Measurements from ENCODE around the gene BMS1. TPM values are rescaled to one million over a fixed set of nuclear protein-coding genes. Genes with fewer than 3 reads are reported as not detected.
"Not testable (repeated sequence)": the region's sequence is repeated elsewhere in the genome, so short reads cannot be mapped to it uniquely, and the experiment has no call there.

The BMS1 gene
- total RNA-seq, 1 donor: 14.5 TPM

DNA sequence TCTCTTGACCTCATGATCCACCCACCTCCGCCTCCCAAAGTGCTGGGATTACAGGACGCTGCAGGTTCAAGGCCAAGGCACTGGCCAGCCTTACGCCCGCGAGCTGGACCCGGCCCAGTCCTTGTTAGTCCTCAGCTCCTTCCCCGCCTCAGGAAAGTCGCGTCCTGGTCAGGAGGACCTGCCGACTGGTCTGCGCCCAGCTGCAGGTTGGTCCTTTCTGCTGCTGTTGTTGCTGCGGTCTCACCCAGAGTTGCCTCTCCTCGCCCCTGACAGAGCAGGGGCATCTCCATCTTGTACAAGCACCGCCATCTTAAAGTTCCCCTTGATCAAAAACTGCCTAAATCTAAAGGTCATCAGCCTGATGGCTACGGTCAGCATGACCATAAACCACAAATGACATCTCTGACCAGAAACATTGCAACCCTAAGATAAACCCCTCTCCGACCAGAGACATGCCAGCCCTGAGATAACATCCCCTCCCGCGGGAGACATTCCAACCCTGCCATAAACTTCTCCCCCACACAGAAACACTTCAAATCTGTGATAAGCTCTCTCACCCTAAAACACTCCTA lies 13.9 kb upstream of the BMS1 start:
- H3K4me3 ChIP-seq (ENCODE audit: low read length): no peak overlapping the region
- H3K4me1 ChIP-seq (ENCODE audit: insufficient read depth, low read length): no peaks in the 10 kb centered on the region
- no peaks in the 10 kb centered on the region for H3K9me3 ChIP-seq (ENCODE audit: low read depth, low read length)
- peaks cover 4% of the 10 kb centered on the region for H3K27me3 ChIP-seq (ENCODE audit: insufficient read depth, low read length)

DNA sequence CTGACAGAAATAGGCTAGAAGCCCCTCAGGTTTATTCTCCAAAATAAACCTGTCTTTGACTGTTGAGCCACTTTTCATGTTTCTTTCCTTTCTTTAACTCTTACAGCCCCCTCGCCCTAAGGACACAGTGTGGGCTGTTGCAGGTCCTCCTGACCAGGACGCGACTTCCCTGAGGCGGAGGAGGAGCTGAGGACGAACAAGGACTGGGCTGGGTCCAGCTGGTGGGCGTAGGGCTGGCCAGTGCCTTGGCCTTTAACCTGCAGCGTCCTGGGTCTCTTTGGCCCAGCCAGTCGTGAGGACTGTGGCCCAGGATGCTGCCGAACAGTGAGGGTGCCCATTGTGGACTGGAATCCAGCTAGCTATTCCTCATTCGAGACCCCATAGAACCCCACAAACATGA lies 13.4 kb upstream of the BMS1 start:
- Histone ChIP-seq H3K9me3 (ENCODE audit: low read depth, low read length) (no peaks in the 10 kb centered on the region), H3K27me3 (ENCODE audit: insufficient read depth, low read length) (peaks cover 4% of the 10 kb centered on the region), H3K4me3 (ENCODE audit: low read length) (no peak overlapping the region), H3K4me1 (ENCODE audit: insufficient read depth, low read length) (no peaks in the 10 kb centered on the region)

DNA sequence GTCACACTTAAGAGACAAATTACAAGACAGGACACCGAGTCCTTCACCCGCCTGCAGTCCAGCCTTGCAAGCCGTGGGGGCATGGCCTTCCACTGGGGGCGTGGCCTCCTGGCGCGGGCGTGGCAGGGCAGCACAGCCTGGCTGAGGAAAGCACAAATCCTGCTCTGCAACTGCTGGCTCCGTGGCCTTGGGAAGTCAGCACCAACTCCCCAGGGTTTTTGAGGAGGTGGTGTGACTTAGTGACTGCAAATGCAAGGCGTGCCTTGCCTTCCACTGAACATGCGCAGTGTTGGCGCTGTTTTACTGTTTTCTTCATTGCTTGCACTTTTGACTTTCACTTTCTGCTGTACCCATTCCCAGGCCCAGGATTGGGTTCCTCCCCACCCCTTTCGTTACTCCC lies 12.9 kb upstream of the BMS1 start:
- H3K9me3 ChIP-seq (ENCODE audit: low read depth, low read length): no peaks in the 10 kb centered on the region
- H3K27me3 ChIP-seq (ENCODE audit: insufficient read depth, low read length): peaks cover 1% of the 10 kb centered on the region
- H3K4me3 ChIP-seq (ENCODE audit: low read length): no peak overlapping the region
- H3K4me1 ChIP-seq (ENCODE audit: insufficient read depth, low read length): no peaks in the 10 kb centered on the region

DNA sequence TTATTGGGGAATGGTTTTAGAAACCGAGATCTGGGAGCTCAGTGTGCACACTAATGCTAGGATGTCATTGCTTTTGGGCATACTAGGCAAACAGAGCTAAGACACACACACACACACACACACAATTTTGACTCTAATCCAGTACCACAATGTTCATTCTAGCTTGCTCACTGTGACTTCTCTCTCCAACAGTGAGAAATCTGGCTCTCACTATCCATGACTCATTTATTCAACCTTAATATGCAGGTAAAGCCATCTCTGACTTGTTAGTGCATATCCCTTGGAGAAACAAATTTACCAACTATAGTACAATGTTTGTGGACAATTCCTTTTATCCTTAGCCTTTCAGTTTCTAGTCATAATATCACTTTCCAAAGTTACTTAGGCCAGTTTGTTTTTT lies 5.9 kb upstream of the BMS1 start:
- no peaks in the 10 kb centered on the region for H3K9me3 ChIP-seq (ENCODE audit: low read depth, low read length)
- H3K4me1 ChIP-seq (ENCODE audit: insufficient read depth, low read length): peaks cover 2% of the 10 kb centered on the region
- H3K27me3 ChIP-seq (ENCODE audit: insufficient read depth, low read length): no peaks in the 10 kb centered on the region
- H3K4me3 ChIP-seq (ENCODE audit: low read length): no peak overlapping the region

DNA sequence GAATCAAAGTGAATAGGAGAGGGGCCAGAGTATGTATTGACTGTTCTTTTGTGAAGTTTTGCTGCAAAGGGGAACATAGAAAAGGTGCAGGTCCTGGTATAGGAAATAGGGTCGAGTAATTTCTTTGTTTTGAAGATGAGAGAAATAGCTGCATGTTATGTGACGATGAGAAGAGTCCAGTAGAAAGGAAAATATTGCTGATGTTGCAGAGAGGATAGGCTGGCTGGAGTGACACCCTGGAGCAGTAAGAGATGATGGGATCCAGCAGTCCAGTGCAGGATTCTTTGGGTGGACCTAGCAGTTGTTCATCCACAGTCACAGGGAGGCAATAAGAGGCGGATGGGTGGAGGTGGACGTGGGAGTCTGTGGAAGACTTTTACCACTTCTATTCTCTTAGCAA lies 2.1 kb upstream of the BMS1 start:
- Histone ChIP-seq H3K4me3 (ENCODE audit: low read length) (no peak overlapping the region), H3K27me3 (ENCODE audit: insufficient read depth, low read length) (no peaks in the 10 kb centered on the region), H3K9me3 (ENCODE audit: low read depth, low read length) (no peaks in the 10 kb centered on the region), H3K4me1 (ENCODE audit: insufficient read depth, low read length) (peaks cover 20% of the 10 kb centered on the region)

DNA sequence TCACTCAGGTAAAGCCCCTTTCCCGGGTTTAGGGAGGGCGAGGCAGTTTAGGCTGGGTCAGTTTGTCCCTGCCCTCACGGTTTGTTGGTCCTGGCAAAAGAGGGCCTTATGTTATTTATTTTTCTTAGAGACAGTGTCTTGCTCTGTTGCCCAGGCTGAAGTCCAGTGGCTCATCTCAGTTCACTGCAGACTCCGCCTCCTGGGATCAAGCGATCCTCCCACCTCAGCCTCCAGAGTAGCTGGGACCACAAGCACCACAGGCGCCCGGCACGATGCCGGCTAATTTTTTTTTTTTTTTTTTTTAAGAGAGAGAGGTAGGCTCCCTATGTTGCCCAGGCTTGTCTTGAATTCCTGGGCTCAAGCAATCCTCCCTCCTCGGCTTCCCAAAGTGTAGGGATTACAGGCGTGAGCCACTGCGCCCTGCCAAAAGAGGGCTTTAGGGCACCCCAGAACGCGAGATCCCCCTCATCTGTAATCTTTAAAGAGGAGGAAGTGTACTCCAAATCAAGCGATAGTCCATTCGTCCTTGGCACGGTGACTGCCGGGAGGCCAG lies 626 bp upstream of the BMS1 start:
- Histone ChIP-seq H3K4me3 (ENCODE audit: low read length) (peak overlapping the region; percentile 69), H3K4me1 (ENCODE audit: insufficient read depth, low read length) (peaks cover 20% of the 10 kb centered on the region), H3K9me3 (ENCODE audit: low read depth, low read length) (no peaks in the 10 kb centered on the region), H3K27me3 (ENCODE audit: insufficient read depth, low read length) (no peaks in the 10 kb centered on the region)

DNA sequence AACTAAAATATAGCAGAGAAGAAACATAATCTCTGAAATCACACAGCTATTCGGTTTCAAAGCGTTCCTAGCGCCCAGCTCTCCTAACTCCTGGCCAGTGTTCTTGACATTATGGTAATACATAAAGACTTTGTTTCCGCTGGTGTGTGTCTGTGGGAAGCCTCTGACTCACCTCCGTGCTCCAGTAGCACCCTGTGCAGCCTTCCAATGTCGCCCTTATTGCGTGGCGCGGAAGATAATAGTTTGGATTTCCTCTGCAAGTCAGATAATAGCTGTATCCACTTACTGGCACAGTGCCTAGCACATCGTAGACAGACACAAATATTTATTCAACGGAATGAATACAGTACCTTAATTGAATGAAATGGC lies 570 bp downstream of the BMS1 start:
- H3K27me3 ChIP-seq (ENCODE audit: insufficient read depth, low read length): no peaks in the 10 kb centered on the region
- peak overlapping the region; percentile 69 for H3K4me3 ChIP-seq (ENCODE audit: low read length)

DNA sequence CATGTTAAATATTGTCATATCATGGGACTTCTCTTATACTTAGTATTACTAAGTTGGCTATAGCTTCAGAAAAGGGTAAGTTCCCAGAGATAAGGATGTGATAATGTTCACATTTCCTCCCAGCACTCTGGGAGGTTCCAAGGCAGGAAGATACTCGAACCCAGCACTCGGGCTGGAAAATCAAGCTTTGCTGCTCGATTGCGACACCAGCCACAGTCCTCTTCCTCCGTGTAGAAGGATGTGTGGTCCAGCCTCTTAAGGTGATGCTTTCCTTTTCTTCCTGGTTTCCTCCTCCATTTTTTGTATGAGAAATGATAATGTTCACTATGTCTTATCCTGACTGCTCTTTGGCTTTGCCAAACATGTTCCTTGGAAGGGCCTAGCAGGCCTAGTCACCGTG lies 3.2 kb downstream of the BMS1 start:
- no peaks in the 10 kb centered on the region for H3K9me3 ChIP-seq (ENCODE audit: low read depth, low read length)
- peaks cover 20% of the 10 kb centered on the region for H3K4me1 ChIP-seq (ENCODE audit: insufficient read depth, low read length)
- no peak overlapping the region for H3K4me3 ChIP-seq (ENCODE audit: low read length)
- no peaks in the 10 kb centered on the region for H3K27me3 ChIP-seq (ENCODE audit: insufficient read depth, low read length)

More for the DNA sequence above, 570 bp downstream of the BMS1 start:
- H3K9me3 ChIP-seq (ENCODE audit: low read depth, low read length): no peaks in the 10 kb centered on the region
- H3K4me1 ChIP-seq (ENCODE audit: insufficient read depth, low read length): peaks cover 20% of the 10 kb centered on the region

DNA sequence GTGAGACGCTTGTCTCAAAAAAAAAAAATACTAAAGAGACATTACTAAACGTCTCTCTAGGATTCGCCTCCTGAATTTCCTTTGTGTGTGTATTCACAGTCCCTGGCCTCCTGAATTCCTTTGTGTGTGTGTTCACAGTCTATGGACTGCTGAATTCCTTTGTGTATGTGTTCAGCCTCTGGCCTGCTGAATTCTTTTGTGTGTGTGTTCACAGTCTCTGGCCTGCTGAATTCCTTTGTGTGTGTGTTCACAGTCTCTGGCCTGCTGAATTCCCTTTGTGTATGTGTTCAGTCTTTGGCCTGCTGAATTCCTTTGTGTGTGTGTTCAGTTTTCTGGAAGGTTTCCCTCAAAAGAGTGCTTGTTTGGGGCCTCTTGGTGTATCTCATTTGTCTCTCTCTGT lies 8.2 kb downstream of the BMS1 start:
- Histone ChIP-seq H3K27me3 (ENCODE audit: insufficient read depth, low read length) (no peaks in the 10 kb centered on the region), H3K4me1 (ENCODE audit: insufficient read depth, low read length) (no peaks in the 10 kb centered on the region), H3K4me3 (ENCODE audit: low read length) (no peak overlapping the region), H3K9me3 (ENCODE audit: low read depth, low read length) (no peaks in the 10 kb centered on the region)

DNA sequence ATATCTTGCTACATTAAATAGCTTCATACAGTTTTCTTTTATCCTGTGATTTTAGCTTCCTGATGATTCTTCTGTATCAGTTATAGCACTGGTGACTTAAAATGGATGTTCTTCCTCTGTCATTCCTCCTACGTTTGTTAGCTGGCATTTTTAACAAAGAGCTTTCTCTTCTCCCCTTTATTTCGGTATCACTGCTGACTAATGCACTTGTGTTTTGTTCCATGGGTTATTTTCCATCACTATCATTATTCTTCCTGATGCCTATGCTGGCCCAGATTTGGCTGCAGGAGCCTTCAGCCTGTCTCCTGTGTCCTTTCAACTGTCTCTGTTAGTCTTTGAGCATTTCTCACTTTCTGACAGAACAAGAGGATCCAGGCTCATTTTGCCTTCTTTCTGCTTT lies 13.1 kb downstream of the BMS1 start:
- Histone ChIP-seq H3K4me3 (ENCODE audit: low read length) (no peak overlapping the region), H3K27me3 (ENCODE audit: insufficient read depth, low read length) (no peaks in the 10 kb centered on the region), H3K9me3 (ENCODE audit: low read depth, low read length) (no peaks in the 10 kb centered on the region), H3K4me1 (ENCODE audit: insufficient read depth, low read length) (no peaks in the 10 kb centered on the region)

DNA sequence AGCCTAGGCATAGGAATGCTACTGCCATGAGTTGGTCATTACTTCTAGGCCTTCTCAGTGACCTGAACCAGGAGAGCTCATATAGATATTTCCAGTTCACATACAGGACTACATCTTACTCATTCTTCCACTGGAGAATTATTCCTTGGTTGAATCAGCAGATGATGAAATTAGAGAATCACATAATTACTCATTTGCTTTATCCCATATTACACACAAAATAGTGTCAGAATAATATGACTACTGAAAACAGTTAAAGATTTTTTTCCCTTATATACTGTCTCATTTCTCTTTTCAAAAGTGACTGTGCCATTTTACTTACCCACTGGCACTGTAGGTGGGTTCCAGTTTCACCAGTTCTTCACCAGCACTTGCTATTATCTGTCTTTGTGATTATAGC lies 18.5 kb downstream of the BMS1 start:
- H3K9me3 ChIP-seq (ENCODE audit: low read depth, low read length): no peaks in the 10 kb centered on the region
- H3K27me3 ChIP-seq (ENCODE audit: insufficient read depth, low read length): no peaks in the 10 kb centered on the region
- no peak overlapping the region for H3K4me3 ChIP-seq (ENCODE audit: low read length)
- no peaks in the 10 kb centered on the region for H3K4me1 ChIP-seq (ENCODE audit: insufficient read depth, low read length)

DNA sequence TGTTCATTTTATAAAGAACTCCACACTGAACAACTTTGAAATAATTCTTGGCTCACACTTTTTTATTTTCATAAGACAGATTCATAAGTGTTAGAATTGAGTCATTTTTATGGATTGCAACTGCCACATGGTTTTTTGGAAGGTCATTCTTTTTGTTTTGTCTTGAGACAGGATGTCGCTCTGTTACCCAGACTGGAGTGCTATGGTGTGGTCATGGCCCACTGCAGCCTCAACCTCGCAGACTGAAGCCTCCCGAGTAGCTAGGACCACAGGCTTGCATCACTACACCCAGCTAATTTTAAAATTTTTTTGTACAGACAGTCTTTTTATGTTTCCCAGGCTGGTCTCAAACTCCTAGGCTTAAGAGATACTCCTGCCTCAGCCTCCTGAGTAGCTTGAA lies 20.3 kb downstream of the BMS1 start:
- H3K4me3 ChIP-seq (ENCODE audit: low read length): no peak overlapping the region
- no peaks in the 10 kb centered on the region for H3K9me3 ChIP-seq (ENCODE audit: low read depth, low read length)
- no peaks in the 10 kb centered on the region for H3K4me1 ChIP-seq (ENCODE audit: insufficient read depth, low read length)
- H3K27me3 ChIP-seq (ENCODE audit: insufficient read depth, low read length): no peaks in the 10 kb centered on the region

DNA sequence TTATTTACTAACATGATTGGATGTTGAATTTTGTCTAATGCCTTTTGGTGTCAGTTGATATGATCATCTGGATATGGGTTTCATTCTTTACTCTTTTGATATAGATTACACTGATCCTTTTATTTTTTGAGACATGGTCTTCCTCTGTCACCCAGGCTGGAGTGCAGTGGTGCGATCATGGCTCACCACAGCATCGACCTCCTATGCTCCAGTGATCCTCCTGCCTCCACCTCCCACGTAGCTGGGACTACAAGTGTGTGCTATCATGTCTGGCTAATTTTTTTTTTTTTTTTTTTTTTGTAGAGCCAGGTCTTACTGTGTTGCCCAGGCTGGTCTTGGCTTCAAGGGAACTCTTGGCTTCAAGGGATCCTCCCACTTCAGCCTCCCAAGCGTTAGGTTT lies 27.1 kb downstream of the BMS1 start:
- Histone ChIP-seq H3K27me3 (ENCODE audit: insufficient read depth, low read length) (no peaks in the 10 kb centered on the region), H3K4me3 (ENCODE audit: low read length) (no peak overlapping the region), H3K9me3 (ENCODE audit: low read depth, low read length) (peaks cover 7% of the 10 kb centered on the region), H3K4me1 (ENCODE audit: insufficient read depth, low read length) (no peaks in the 10 kb centered on the region)

DNA sequence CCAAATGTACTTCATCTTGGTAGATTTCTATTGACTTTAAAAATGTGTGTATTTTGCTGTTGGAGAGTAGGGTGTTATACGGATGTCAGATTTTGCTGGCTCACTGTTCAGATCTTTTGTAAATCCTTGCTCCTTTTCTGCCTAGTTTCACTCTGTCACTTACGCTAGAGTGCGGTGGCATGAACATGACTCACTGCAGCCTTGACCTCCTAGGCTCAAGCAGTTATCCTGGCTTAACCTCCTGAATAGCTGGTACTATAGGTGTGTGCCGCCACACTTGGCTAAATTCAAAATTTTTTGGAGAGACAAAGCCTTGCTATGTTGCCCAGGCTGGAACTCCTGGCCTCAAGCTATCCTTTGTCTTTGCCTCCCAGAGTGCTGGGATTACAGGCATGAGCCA lies 29.4 kb downstream of the BMS1 start:
- Histone ChIP-seq H3K4me3 (ENCODE audit: low read length) (no peak overlapping the region), H3K27me3 (ENCODE audit: insufficient read depth, low read length) (no peaks in the 10 kb centered on the region), H3K9me3 (ENCODE audit: low read depth, low read length) (peaks cover 7% of the 10 kb centered on the region), H3K4me1 (ENCODE audit: insufficient read depth, low read length) (no peaks in the 10 kb centered on the region)

DNA sequence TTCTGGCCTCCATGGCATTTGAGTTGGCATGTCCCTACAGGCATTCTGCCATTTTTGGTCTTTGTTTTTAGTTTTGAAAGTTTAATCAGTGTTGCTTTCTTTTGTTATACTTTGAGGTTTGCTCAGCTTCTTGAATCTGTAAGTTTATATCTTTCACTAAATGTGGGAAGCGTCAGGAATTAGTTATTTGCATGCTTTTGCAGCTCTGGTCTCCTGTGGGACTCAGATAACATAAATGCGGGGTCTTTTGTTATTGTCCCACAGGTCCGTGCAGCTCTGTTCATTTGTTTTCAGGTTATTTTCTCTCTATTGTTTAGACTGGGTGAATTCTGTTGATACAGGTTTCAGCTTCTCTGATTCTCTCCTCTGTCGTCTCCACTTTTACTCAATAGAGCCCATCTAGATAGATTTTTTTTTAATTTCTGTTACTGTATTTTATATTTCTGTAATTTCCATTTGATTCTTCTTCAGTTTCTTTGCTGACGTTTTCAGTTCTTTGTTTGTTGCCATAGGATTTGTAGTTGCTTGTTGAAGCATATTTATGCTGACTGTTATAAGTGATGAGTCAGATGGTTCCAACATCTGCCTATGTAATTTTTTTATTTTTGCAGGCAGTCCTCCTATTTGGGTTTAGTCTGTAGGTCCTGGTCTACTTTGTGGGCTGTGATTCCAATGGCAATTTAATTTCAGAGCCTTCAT lies 31.5 kb downstream of the BMS1 start:
- H3K27me3 ChIP-seq (ENCODE audit: insufficient read depth, low read length); H3K9me3 ChIP-seq (ENCODE audit: low read depth, low read length); H3K4me1 ChIP-seq (ENCODE audit: insufficient read depth, low read length); H3K4me3 ChIP-seq (ENCODE audit: low read length): not testable (repeated sequence)

DNA sequence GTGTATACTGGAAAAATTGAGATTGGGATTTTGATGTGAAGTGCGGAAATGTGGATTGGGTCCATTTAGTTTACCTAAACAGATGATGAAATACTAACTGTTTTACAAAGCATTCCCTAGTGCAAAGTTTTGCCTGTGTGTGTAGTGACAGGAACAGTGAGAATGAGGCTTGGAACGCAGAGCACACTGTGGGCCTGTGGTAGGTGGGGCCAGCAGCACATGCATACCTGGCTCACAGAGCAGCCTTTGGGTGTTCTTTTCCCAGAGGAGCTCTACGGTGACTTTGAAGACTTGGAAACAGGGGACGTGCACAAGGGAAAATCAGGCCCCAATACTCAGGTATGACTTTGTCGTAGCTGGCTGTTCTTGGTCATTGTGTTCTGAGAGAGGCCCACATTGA lies 33.7 kb downstream of the BMS1 start:
- H3K4me1 ChIP-seq (ENCODE audit: insufficient read depth, low read length); H3K27me3 ChIP-seq (ENCODE audit: insufficient read depth, low read length); H3K9me3 ChIP-seq (ENCODE audit: low read depth, low read length); H3K4me3 ChIP-seq (ENCODE audit: low read length): not testable (repeated sequence)
